ENCODE results near the gene GUCD1.

DNA sequence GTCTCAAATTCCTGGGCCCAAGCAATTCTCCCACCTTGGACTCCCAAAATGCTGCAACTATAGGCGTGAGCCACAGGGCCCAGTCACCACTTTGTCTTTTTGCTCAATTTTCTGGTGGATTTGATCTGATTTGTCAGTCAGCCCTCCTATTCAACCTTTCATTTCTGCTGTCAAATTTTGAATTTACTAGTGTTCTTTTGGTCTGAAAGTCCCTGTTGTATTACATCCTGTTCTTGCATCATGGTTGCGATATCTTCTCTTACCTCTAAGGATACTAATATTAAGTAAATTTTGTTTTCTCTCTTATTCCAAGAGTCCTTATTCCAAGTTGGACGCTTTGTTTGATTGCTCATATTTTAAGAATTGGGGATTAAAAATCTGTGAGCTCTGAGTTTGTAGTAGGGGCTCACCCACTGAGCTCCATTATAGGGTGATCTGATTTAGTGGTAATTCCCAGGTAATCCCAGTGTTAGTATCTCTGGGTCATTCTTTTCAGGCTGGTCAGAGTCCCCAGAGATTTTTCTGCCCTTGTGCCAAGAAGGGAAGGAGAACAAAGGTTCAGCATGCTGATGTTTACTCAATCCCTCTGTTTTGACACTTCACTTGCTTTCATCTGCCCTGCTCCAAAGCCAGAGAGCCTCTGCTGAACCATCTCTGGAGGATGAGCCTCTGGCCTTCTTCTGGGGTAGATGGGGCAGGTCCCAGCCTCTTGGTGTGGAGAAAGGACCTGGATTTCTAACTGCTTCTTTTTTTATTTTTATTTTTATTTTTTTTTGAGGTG, 49.8 kb downstream of the GUCD1 start:
- TF ChIP-seq EZH2 (IDR thresholded peaks at IDR 0.05) (no peak), SP1 (IDR thresholded peaks at IDR 0.05; ENCODE audit: low read depth) (no peak), MAX (IDR thresholded peaks at IDR 0.05) (no peak), CTCF (IDR thresholded peaks at IDR 0.05 in 2 of 3, conservative IDR thresholded peaks at IDR 0.05 in 1 of 3; ENCODE audit: borderline replicate concordance in 1 of 3, insufficient read depth in 1 of 3, low read depth in 2 of 3, low read length in 2 of 3) (no peak), YY1 (IDR thresholded peaks at IDR 0.05; ENCODE audit: extremely low read depth, insufficient replicate concordance, low read depth, low read length) (no peak), POLR2A (IDR thresholded peaks at IDR 0.05; ENCODE audit: borderline replicate concordance, extremely low read depth, insufficient read depth, insufficient read length) (no peak), RAD21 (IDR thresholded peaks at IDR 0.05; ENCODE audit: low read depth) (no peak), POLR2AphosphoS5 (IDR thresholded peaks at IDR 0.05; ENCODE audit: low read depth, low read length) (no peak), EZH2phosphoT487 (IDR thresholded peaks at IDR 0.05; ENCODE audit: borderline replicate concordance) (no peak), EGR1 (IDR thresholded peaks at IDR 0.05; ENCODE audit: low read depth) (no peak), JUND (IDR thresholded peaks at IDR 0.05) (no peak), ZNF274 (IDR thresholded peaks at IDR 0.05; ENCODE audit: low read depth, low read length) (no peak)
- TF ChIP-seq, protein P1, sequence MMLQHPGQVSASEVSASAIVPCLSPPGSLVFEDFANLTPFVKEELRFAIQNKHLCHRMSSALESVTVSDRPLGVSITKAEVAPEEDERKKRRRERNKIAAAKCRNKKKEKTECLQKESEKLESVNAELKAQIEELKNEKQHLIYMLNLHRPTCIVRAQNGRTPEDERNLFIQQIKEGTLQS (IDR thresholded peaks at IDR 0.05): no peak
